Bronchial epithelial cell (primary cell): ENCODE measurements around the gene TMPRSS4. TPM values are rescaled to one million over a fixed set of nuclear protein-coding genes. Genes with fewer than 3 reads are reported as not detected.

Experiments used
- DNase-seq: peaks from one replicate; pipeline ENCODE4 v3.0.0-alpha.2; 2010; ENCODE audit warnings: low read depth
- FAIRE-seq: peaks from 2 replicates; lab custom pipeline; 2011; peaks lifted over from hg19 to GRCh38; lab: Jason Lieb, UNC
- H3K27me3 ChIP-seq: 2 replicates; pipeline ENCODE4 v1.5.1; 2011; ENCODE audit warnings: low read length; ENCODE audit not compliant: control insufficient read depth, insufficient read depth
- H3K36me3 ChIP-seq: 2 replicates; pipeline ENCODE4 v1.5.1; 2011; ENCODE audit warnings: low read length; ENCODE audit not compliant: control insufficient read depth, insufficient read depth
- H3K4me3 ChIP-seq: 2 replicates; pipeline ENCODE4 v1.5.1; 2011; ENCODE audit warnings: mild to moderate bottlenecking, low read depth, low read length, control low read depth
- CTCF ChIP-seq: IDR thresholded peaks from 2 replicates; pipeline ENCODE4 v1.5.1; 2011; ENCODE audit warnings: mild to moderate bottlenecking, moderate library complexity, low read length, control low read depth, inconsistent platforms; ENCODE audit not compliant: insufficient read depth, severe bottlenecking
- total RNA-seq: library from RNA; depleted of rRNA; stranded (reverse); fragments of >200 nt; gene quantifications from 2 replicates; pipeline ENCODE4 v1.2.1, GENCODE V29; 2014

The TMPRSS4 gene
- total RNA-seq, 1 donor from 2014 or later: 42.4 TPM

GRCh38 chr11:118170231-118170630 is 93.4 kb downstream of the TMPRSS4 start:
- Histone ChIP-seq H3K36me3 (no peaks in the 10 kb centered on the region), H3K27me3 (no peaks in the 10 kb centered on the region), H3K4me3 (no peak overlapping the region)
- DNase-seq (no peak), FAIRE-seq (no peak)
- no peak for TF ChIP-seq CTCF

GRCh38 chr11:118170882-118171268 is 94.0 kb downstream of the TMPRSS4 start:
- H3K27me3 ChIP-seq: no peaks in the 10 kb centered on the region
- FAIRE-seq: no peak
- H3K36me3 ChIP-seq: no peaks in the 10 kb centered on the region
- no peak overlapping the region for H3K4me3 ChIP-seq
- TF ChIP-seq CTCF: no peak
- no peak for DNase-seq

Other genes starting within 250 kb of the TMPRSS4 start
- not detected in 2 replicates for gene FXYD6, start 200.4 kb upstream of the TMPRSS4 start, total RNA-seq
- 0.53 and 11.5 TPM in 2 replicates for gene TMPRSS13, start 147.7 kb upstream of the TMPRSS4 start, total RNA-seq
- gene IL10RA, start 90.7 kb upstream of the TMPRSS4 start, total RNA-seq: 0.13 TPM in 1 of 2 replicates, not detected in the other
- not detected in 2 replicates for gene SMIM35, start 9.9 kb downstream of the TMPRSS4 start, total RNA-seq
- 0.53 and 1.2 TPM in 2 replicates for gene SCN4B, start 75.7 kb downstream of the TMPRSS4 start, total RNA-seq
- under 0.01 and 0.13 TPM in 2 replicates for gene SCN2B, start 99.6 kb downstream of the TMPRSS4 start, total RNA-seq
- gene JAML, start 147.9 kb downstream of the TMPRSS4 start, total RNA-seq: 0.13 TPM in 1 of 2 replicates, not detected in the other
- gene MPZL3, start 175.3 kb downstream of the TMPRSS4 start, total RNA-seq: 34.8 and 81.4 TPM in 2 replicates
- 38.7 and 79.2 TPM in 2 replicates for gene MPZL2, start 187.2 kb downstream of the TMPRSS4 start, total RNA-seq
- not detected in 2 replicates for gene CD3E, start 227.7 kb downstream of the TMPRSS4 start, total RNA-seq